Sciatic nerve (tissue), 2 donors: ENCODE measurements around the gene FAM149B1. TPM values are rescaled to one million over a fixed set of nuclear protein-coding genes. Genes with fewer than 3 reads are reported as not detected.

Experiments
- ATAC-seq: fragments of 200-7000 bp; cut with Tn5 transposase; one replicate; pipeline ENCODE4 v1.9.1; 2020; ENCODE audit warnings: mild to moderate bottlenecking, moderate library complexity
- DNase-seq: peaks from one replicate; pipeline ENCODE4 v3.0.0-alpha.2; 2020; ENCODE audit warnings: low spot score
- intact Hi-C: fragments of 100-400 bp; cut with DNase I; formaldehyde crosslinking; loops from one replicate; pipeline ENCODE4 v1.14.2; 2022
- total RNA-seq: library from RNA; stranded (reverse); fragmentation: NEBNext Ultra II Directional; extraction: Animal tissue kit (Norgen Biotek cat#: 25700); gene quantifications from one replicate; pipeline ENCODE4 v1.2.1, GENCODE V29; 2021
- donor health status: DM: no; HTN: no; CAD: no.
- donor health status: DM: no; HTN: no; CAD: no.

FAM149B1 gene
- total RNA-seq, 1 donor from 2014 or later: 25.6 TPM

- intact Hi-C loops: no loop called here
- DNase-seq (no peak), ATAC-seq (no peak)
These were observed 515 bp downstream of the FAM149B1 start for GRCh38 chr10:73168465-73168803.

- intact Hi-C loops: no loop called here
- no peak for DNase-seq
- no peak for ATAC-seq
These were observed 1.4 kb downstream of the FAM149B1 start for GRCh38 chr10:73169320-73169719.

GRCh38 chr10:73172867-73173266, 4.9 kb downstream of the FAM149B1 start:
- intact Hi-C loops: loop anchor here (5.0 kb wide), 1 partner anchor 1574 kb away; no protein-coding TSS in a partner anchor
- ATAC-seq (no peak), DNase-seq (no peak)

- ATAC-seq (no peak), DNase-seq (no peak)
- intact Hi-C loops: loop anchor here (5.0 kb wide), 1 partner anchor 1573 kb away; no protein-coding TSS in a partner anchor
These were observed 6.4 kb downstream of the FAM149B1 start for GRCh38 chr10:73174148-73174925.

- no peak for DNase-seq
- intact Hi-C loops: no loop called here
- no peak for ATAC-seq
These were observed 14.6 kb downstream of the FAM149B1 start for GRCh38 chr10:73182568-73182967.

GRCh38 chr10:73183667-73184281, 15.9 kb downstream of the FAM149B1 start:
- intact Hi-C loops: no loop called here
- ATAC-seq: no peak
- no peak for DNase-seq

- DNase-seq (no peak), ATAC-seq (no peak)
- intact Hi-C loops: no loop called here
These were observed 18.3 kb downstream of the FAM149B1 start for GRCh38 chr10:73186266-73186665.

GRCh38 chr10:73190188-73190587, 22.3 kb downstream of the FAM149B1 start:
- no peak for ATAC-seq

GRCh38 chr10:73205081-73205480, 37.2 kb downstream of the FAM149B1 start:
- ATAC-seq (no peak), DNase-seq (no peak)
- intact Hi-C loops: no loop called here

More at GRCh38 chr10:73190188-73190587, 22.3 kb downstream of the FAM149B1 start:
- intact Hi-C loops: no loop called here
- no peak for DNase-seq

GRCh38 chr10:73205890-73206289, 38.0 kb downstream of the FAM149B1 start:
- ATAC-seq (no peak), DNase-seq (no peak)
- intact Hi-C loops: no loop called here

GRCh38 chr10:73206385-73206784, 38.5 kb downstream of the FAM149B1 start:
- intact Hi-C loops: no loop called here
- ATAC-seq (no peak), DNase-seq (no peak)

GRCh38 chr10:73207883-73208282, 40.0 kb downstream of the FAM149B1 start:
- intact Hi-C loops: no loop called here
- ATAC-seq: no peak

GRCh38 chr10:73209705-73210104, 41.8 kb downstream of the FAM149B1 start:
- DNase-seq: no peak
- no peak for ATAC-seq
- intact Hi-C loops: no loop called here

More at GRCh38 chr10:73207883-73208282, 40.0 kb downstream of the FAM149B1 start:
- DNase-seq: no peak

- intact Hi-C loops: no loop called here
- ATAC-seq (no peak), DNase-seq (no peak)
These were observed 42.6 kb downstream of the FAM149B1 start for GRCh38 chr10:73210395-73211105.

- ATAC-seq (no peak), DNase-seq (no peak)
- intact Hi-C loops: no loop called here
These were observed 43.3 kb downstream of the FAM149B1 start for GRCh38 chr10:73211106-73211811.

- no peak for ATAC-seq
- intact Hi-C loops: no loop called here
- DNase-seq: no peak
These were observed 47.8 kb downstream of the FAM149B1 start for GRCh38 chr10:73215749-73216148.

- DNase-seq: no peak
- intact Hi-C loops: no loop called here
- no peak for ATAC-seq
These were observed 49.7 kb downstream of the FAM149B1 start for GRCh38 chr10:73217628-73218027.

- ATAC-seq: no peak
- intact Hi-C loops: no loop called here
- DNase-seq: no peak
These were observed 50.7 kb downstream of the FAM149B1 start for GRCh38 chr10:73218431-73219191.

GRCh38 chr10:73219384-73219783, 51.5 kb downstream of the FAM149B1 start:
- ATAC-seq (no peak), DNase-seq (no peak)
- intact Hi-C loops: no loop called here
